Limb (tissue), 2 donors: ENCODE data around the gene TDRD9.
A peak's percentile ranks its signal among the peaks of the same experiment; 100 is the strongest.
"Not testable (repeated sequence)": the region's sequence is repeated elsewhere in the genome, so short reads cannot be mapped to it uniquely, and the experiment has no call there.

Experiments used
- DNase-seq, 2 donors: peaks; one replicate each; pipeline ENCODE4 v3.0.0-alpha.2; 2016; ENCODE audit errors: extremely low spot score in 2 of 2

TDRD9 gene, protein sequence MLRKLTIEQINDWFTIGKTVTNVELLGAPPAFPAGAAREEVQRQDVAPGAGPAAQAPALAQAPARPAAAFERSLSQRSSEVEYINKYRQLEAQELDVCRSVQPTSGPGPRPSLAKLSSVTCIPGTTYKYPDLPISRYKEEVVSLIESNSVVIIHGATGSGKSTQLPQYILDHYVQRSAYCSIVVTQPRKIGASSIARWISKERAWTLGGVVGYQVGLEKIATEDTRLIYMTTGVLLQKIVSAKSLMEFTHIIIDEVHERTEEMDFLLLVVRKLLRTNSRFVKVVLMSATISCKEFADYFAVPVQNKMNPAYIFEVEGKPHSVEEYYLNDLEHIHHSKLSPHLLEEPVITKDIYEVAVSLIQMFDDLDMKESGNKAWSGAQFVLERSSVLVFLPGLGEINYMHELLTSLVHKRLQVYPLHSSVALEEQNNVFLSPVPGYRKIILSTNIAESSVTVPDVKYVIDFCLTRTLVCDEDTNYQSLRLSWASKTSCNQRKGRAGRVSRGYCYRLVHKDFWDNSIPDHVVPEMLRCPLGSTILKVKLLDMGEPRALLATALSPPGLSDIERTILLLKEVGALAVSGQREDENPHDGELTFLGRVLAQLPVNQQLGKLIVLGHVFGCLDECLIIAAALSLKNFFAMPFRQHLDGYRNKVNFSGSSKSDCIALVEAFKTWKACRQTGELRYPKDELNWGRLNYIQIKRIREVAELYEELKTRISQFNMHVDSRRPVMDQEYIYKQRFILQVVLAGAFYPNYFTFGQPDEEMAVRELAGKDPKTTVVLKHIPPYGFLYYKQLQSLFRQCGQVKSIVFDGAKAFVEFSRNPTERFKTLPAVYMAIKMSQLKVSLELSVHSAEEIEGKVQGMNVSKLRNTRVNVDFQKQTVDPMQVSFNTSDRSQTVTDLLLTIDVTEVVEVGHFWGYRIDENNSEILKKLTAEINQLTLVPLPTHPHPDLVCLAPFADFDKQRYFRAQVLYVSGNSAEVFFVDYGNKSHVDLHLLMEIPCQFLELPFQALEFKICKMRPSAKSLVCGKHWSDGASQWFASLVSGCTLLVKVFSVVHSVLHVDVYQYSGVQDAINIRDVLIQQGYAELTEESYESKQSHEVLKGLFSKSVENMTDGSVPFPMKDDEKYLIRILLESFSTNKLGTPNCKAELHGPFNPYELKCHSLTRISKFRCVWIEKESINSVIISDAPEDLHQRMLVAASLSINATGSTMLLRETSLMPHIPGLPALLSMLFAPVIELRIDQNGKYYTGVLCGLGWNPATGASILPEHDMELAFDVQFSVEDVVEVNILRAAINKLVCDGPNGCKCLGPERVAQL (N-terminal part only)

GRCh38 chr14:103928011-103928890 is at the start of gene TDRD9:
TDRD9 (plus strand) TSS chr14:103928456; CDS start chr14:103928510, 54 bp downstream.
- DNase-seq: no peak

- no peak for DNase-seq
Observed at GRCh38 chr14:103879118-103879569, 49.1 kb upstream of the TDRD9 start.

DNA sequence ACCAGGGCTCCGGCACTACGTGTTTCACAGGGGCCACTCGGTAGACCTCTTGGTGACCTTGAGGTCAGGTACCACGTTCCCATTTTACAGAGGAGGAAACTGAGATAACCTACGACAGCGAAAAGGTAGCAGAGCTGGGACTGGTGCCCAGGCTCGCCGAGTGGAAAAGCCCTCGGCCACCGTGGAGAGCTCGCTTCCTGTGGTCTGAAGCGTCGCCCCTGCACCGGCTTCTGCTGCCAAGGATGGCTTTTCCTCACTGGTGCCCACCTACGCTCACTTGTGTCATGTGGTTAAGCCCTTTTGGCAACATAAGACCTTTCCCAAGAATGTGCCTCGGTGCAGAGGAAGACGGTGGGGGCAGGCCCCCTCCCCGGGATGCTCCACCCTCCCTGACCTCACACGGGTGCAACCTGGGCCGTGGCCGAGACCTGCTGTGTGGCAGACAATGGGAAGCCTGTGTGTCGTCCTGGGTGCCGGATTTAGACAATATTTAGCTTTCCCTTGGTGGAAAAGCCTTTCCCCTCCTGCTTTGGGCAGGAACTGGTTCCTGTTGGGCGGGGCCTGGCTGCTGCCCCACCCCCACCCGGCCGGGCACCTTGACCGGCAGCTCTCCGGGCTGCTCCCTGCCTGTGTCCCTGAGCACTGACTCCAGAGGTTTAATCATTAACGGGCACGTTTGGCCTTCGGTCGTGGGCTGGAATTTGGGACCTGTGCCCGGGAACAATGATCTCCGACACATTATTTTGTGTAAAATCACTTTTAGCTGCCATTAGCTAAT is 48.5 kb upstream of the TDRD9 start:
- DNase-seq: no peak

- peak; percentile 57 to 78 for DNase-seq
Observed at GRCh38 chr14:103880348-103881267, 47.6 kb upstream of the TDRD9 start.

DNA sequence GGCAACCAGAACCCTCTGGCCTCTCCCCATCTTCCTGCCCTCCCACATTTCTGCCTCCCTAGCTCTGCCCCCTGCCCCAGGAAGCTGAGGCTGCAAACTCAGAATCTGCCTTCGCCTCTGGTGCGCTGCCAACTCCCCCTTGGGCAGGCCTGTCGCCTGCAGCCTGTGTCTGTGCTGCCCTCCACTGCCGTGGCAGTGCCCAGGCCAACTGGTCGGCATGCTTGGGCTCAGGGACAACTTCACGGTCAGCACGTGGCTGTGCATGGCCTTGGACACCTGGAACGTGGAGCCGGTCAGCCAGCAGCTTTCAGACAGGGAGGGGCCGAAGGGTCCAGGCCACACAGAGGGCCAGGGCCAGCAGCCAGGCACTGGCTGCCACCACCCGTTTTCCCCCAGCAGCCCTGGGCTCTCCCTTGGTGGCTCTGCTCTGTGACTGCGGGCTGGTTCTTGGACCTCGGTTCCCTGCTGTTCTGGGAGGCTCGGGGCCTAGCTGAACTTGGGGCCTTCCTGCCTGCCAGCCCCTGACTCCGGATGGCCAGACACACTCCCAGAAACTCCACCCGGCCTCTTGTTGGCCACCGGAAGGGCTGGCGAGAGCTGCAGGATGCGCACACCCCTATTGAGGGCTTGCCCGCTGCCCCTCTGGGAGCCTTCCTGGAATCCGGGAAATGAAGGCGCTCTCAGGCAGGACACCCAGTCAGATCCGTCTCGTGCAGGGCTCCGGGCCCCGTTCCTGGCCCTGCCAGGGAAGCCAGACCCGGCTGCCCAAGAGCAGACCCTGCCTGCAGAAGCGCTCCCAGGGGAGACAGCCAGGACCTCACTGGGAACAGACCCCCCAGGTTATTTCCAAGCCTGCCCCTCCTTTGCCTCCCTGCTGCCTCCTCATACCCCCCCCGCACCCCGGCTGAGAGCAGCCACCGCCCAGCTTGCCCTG is 46.7 kb upstream of the TDRD9 start:
- no peak for DNase-seq

DNA sequence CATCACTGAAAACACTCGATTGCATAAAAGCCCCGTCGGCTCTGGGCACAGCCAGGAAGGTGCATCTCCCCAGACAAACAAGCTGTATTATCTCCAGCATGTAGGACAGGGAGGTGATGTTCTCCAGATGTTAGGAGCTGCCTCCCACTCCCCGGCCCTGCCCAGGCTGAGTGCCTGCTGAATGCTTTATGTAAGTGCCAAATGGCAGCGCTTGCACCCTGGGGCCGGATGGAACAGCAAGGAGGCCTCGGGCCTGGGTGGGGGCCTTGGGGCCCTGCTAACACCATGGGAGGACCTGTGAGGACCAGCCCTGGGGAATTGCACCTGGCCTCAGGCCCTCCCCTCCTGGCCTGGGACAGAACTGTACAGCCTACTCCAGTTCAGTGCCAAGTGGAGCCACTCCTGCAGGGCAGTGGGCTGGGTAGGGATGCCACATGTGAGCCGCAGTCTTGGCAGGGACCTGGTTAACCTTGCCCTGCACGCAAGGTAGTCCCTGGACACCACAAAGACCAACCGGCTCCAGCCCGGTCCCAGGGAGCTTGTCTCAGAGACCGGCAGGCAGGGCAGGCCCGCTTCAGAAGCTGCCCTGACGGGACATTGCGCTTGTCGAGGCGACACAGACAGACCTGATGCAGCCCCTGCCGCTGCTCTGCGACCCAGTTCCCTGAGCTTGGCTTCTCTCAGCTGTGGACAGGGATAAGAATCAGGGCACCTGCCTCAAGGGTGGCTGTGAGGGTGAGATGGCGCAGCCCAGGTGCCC is 45.6 kb upstream of the TDRD9 start:
- DNase-seq: no peak

- DNase-seq: no peak
Observed at GRCh38 chr14:103883263-103883523, 45.1 kb upstream of the TDRD9 start.

DNA sequence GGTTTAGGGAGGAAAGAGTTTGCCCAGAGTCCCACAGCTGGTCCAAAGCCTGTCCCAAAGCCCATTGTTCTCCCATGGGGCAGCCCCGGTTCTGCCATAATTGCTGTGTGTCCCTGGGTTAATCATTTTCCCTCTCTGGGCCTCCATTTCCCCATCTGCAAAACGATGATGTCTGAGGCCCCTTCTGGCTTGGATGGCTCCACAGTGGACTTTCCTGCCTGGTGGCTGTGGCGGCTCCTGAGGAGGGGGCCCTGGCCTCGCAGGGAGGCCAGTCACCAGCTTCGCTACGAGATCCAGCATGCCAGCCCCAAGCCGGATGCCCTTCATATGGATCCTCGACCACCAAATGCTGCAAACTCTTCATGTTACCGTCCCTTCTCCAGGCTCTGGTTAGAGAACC is 43.4 kb upstream of the TDRD9 start:
- no peak for DNase-seq

GRCh38 chr14:103885509-103885932 is 42.7 kb upstream of the TDRD9 start:
- no peak for DNase-seq

- no peak for DNase-seq
Observed at GRCh38 chr14:103886304-103887169, 41.7 kb upstream of the TDRD9 start.

DNA sequence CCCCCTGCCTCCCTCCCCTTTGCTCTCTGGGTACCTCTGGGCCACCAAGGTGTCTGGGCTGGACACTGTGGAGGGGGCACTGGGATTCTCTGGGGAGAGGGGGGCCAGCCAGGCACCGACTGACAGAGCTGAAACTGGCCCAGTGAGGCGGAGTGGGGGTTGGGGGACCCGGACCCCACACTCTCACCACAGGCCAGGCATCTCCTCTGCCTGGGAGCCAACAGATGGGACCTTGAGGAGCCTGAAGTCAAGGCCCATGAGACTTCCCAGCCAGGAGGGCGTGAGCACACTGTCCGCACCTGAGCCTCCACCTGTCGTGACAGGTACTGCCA is 41.1 kb upstream of the TDRD9 start:
- no peak for DNase-seq

DNA sequence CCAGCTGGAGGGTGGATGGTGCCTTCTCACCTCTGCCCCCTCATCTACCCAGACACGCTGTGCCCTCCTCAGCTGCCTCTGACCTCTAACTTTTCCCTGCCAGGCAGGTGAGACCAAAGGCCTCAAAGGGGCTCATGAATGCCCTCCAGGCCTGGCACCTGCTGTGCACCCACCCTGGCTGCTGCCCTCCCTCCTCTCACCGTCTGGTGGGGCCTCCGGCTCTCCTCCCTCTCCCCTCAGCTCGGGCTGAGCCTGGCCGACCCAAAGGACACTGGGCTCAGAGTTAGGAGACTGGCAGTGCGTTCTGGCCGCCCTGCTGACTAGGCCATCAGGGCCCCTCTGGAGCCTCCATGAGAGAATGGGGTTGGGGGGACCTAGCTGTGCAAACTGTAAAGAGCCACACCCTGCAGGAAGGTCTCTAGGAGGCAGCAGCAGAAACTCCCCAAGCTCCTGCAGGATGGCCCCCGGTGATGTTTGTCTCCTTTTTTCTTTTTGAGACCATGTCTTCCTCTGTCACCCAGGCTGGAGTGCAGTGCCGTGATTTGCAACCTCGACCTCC is 40.6 kb upstream of the TDRD9 start:
- DNase-seq: no peak

DNA sequence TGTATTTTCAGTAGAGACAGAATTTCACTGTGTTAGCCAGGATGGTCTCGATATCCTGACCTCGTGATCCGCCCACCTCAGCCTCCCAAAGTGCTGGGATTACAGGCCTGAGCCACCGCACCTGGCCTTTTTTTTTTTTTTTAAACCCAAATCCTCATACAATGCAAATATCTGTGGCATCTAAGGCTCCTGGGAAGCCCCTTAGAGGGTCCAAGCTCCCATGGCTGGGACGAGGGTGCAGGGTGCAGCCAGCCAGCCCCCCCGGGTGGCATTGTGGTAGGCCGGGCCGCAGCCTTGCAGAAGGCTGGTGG is 39.3 kb upstream of the TDRD9 start:
- DNase-seq: not testable (repeated sequence)

GRCh38 chr14:103889313-103890051 is 38.8 kb upstream of the TDRD9 start:
- DNase-seq: no peak

DNA sequence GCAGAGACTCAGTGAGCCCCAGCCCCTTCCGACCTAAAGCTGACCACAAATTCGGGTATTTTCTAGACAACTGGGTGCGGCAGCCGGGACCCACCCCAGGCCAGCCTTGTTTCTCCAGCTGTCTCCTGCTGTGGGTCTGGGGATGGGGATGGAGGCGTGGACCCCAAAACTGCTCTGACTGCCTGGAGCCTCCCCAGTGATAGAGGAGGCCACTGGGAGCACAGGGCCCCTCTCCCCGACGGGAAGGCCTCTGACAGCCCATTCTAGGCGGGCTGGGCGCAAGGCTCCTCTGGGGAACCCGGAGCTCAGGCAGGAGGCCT is 38.2 kb upstream of the TDRD9 start:
- no peak for DNase-seq
